Activated T-helper 17 cell treated with anti-CD3 and anti-CD28 coated beads, Interleukin-2, amount 50 U/mL, for 72 hours (primary cell): ENCODE measurements around the gene MALRD1. TPM values are rescaled to one million over a fixed set of nuclear protein-coding genes. Genes with fewer than 3 reads are reported as not detected.

ENCODE experiments used
- ATAC-seq: fragments of 150-1000 bp; cut with Tn5 transposase; replicated peaks from 2 replicates; pipeline ENCODE4 v1.10.0; 2021; ENCODE audit warnings: mild to moderate bottlenecking, moderate library complexity
- H3K27ac Mint-ChIP-seq: one replicate; pipeline ENCODE4 v1.8.0; 2022; ENCODE audit warnings: mixed read lengths
- H3K27me3 Mint-ChIP-seq: one replicate; pipeline ENCODE4 v1.8.0; 2022; ENCODE audit warnings: mixed read lengths
- H3K36me3 Mint-ChIP-seq: one replicate; pipeline ENCODE4 v1.8.0; 2022; ENCODE audit warnings: low read depth, mild to moderate bottlenecking, mixed read lengths
- H3K4me1 Mint-ChIP-seq: one replicate; pipeline ENCODE4 v1.8.0; 2022; ENCODE audit warnings: mixed read lengths
- H3K4me3 Mint-ChIP-seq: one replicate; pipeline ENCODE4 v1.8.0; 2022; ENCODE audit warnings: mild to moderate bottlenecking, mixed read lengths
- H3K9me3 Mint-ChIP-seq: one replicate; pipeline ENCODE4 v1.8.0; 2022; ENCODE audit warnings: mixed read lengths
- total RNA-seq, 2 donors: library from RNA; stranded (reverse); gene quantifications; one replicate each; pipeline ENCODE4 v1.2.3, GENCODE V29; 2022

MALRD1 gene
- total RNA-seq, 2 donors from 2014 or later = not detected

- Mint-ChIP-seq H3K9me3 (peaks cover 18% of the 10 kb centered on the region), H3K27ac (no peak overlapping the region), H3K27me3 (no peaks in the 10 kb centered on the region), H3K36me3 (no peaks in the 10 kb centered on the region), H3K4me3 (no peak overlapping the region), H3K4me1 (no peaks in the 10 kb centered on the region)
- no peak for ATAC-seq
Measured at GRCh38 chr10:19416164-19416563, 367.6 kb downstream of the MALRD1 start.

DNA sequence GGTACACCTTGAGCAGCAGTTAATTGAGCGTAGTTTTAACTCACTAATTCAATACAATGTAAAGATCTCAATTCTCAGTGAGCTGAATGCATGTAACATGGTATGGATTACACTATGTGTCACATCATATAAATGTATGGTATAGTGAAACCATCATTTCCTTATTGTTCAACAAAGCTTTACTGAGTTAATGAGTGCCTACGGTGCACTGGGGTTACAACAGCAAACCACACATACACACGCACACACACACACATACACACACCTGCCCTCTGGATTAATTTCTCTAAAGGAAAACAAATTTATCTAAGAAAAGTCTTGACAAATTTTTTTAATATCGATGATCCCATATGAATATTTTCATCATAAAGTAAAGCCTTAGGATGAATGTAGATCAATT is 369.1 kb downstream of the MALRD1 start:
- Mint-ChIP-seq H3K9me3 (peaks cover 18% of the 10 kb centered on the region), H3K4me1 (no peaks in the 10 kb centered on the region), H3K27ac (no peak overlapping the region), H3K27me3 (no peaks in the 10 kb centered on the region), H3K36me3 (no peaks in the 10 kb centered on the region), H3K4me3 (no peak overlapping the region)
- ATAC-seq = no peak

DNA sequence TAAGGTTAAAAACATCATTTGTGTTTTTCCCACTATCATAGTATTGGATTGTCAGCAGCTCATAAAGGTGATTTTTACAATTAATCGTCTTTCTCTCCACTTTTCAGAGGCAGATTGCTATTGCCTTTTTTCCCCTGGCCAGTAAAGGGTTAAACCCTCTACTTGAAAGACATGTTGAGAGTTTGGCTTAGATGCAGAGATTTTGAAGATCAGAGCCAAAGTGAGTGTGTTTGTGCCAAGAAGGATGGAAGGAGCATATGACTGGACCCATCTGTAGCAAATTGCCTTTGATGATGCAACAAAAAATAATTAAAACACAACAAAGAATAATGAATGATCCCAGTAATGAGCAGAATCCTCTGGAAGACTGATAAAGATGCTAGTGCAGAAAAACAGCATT is 373.1 kb downstream of the MALRD1 start:
- Mint-ChIP-seq H3K9me3 (peaks cover 23% of the 10 kb centered on the region), H3K27ac (no peak overlapping the region), H3K27me3 (no peaks in the 10 kb centered on the region), H3K4me1 (no peaks in the 10 kb centered on the region), H3K36me3 (no peaks in the 10 kb centered on the region), H3K4me3 (no peak overlapping the region)
- no peak for ATAC-seq

GRCh38 chr10:19426034-19426433 is 377.4 kb downstream of the MALRD1 start:
- Mint-ChIP-seq H3K4me1 (no peaks in the 10 kb centered on the region), H3K9me3 (peaks cover 15% of the 10 kb centered on the region), H3K4me3 (no peak overlapping the region), H3K27me3 (no peaks in the 10 kb centered on the region), H3K27ac (no peak overlapping the region), H3K36me3 (no peaks in the 10 kb centered on the region)
- ATAC-seq = no peak

DNA sequence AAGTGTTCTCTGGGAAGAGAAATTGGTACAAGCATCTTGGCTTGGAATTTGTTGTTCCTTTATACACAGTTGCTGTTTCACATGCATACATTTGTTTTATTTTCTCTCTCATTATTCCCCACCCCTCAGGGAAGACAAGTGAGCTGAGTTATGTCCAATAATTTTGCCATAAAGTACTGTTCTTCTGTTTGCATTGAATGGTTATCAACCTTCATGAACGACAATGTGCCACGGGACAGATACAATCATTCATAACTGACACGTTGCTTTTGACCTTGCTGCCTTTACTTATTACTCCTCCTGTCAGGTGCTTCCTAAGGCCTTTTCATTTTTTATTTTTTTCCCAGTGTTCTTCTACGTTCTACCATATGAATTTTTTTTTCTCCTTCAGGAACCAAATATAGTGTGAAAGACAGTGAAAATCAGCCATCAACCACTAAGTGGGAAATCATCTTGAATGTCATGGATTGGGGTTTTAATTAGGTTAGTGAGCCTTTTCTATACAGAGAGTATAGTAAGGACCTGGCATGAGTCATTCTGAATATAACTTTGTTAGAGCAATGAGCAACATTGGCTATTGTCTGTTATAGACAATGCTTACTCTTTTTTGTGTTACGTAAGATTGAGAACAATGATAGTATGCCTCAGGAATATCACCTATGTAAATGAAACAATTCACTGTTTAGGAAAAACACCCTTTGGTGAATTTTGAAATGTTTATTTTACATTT is 383.2 kb downstream of the MALRD1 start:
- no peaks in the 10 kb centered on the region for H3K4me1 Mint-ChIP-seq
- no peak overlapping the region for H3K27ac Mint-ChIP-seq
- H3K4me3 Mint-ChIP-seq = no peak overlapping the region
- no peaks in the 10 kb centered on the region for H3K36me3 Mint-ChIP-seq
- ATAC-seq = no peak
- peaks cover 12% of the 10 kb centered on the region for H3K9me3 Mint-ChIP-seq
- no peaks in the 10 kb centered on the region for H3K27me3 Mint-ChIP-seq

DNA sequence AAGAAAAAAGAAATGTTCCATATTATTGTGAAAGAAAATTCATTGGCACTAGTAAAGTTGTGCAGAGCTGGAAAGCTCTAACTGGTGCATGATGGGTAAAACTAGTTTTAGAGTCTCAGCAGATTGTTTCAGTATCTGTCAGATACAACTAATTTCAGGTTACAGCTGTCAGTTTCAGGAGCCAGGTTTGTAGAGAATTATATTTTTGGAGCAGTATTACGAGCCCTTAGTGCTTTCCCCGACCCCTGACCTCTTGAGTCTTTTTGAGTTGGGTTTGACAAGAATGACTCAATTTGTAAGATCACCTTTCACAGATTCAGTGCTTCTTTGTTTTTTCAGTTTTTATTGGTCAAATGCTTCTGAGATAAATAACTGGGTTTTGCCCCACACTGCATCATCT is 401.3 kb downstream of the MALRD1 start:
- Mint-ChIP-seq H3K9me3 (no peaks in the 10 kb centered on the region), H3K27me3 (no peaks in the 10 kb centered on the region), H3K4me3 (no peak overlapping the region), H3K36me3 (no peaks in the 10 kb centered on the region), H3K4me1 (no peaks in the 10 kb centered on the region), H3K27ac (no peak overlapping the region)
- no peak for ATAC-seq

DNA sequence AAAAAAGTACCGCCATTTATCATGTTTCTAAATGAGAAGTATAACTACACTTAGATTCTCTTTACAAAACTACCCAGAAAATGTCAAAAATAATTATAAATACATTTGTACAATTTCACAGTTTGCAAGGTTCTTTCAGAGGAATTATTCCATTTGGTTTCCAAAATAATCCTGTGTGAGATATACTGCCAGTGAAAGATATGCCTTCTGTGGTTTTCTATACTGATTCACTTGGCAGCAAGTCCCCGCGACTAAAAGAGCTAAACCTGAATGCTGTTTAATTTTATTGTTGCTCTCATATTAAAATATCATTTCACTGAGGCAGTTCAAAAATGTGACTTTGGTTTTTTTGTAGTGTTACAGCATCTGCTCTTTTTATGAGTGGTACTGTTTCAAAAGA is 402.8 kb downstream of the MALRD1 start:
- no peaks in the 10 kb centered on the region for H3K27me3 Mint-ChIP-seq
- H3K36me3 Mint-ChIP-seq = no peaks in the 10 kb centered on the region
- no peaks in the 10 kb centered on the region for H3K9me3 Mint-ChIP-seq
- ATAC-seq = no peak
- H3K4me1 Mint-ChIP-seq = no peaks in the 10 kb centered on the region
- H3K4me3 Mint-ChIP-seq = no peak overlapping the region
- no peak overlapping the region for H3K27ac Mint-ChIP-seq

DNA sequence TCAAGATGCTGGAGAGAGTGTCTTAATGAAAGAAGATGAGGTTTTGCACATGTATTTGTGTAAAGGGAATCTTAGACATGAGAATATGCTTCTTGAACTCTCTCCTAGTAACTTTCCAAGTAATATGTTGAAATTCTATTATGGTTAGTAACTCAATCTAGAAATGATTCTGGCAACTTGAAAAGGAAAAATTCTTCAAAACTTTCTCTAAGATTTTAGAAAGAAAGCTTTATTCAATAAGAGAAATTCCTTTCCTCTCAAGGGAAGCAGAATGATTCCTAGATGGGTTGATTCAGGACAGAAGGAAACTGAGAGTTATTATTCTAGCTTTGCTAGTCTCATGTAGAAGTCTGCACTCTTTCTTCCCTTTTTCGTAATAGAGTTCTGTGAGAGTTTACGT is 403.3 kb downstream of the MALRD1 start:
- no peaks in the 10 kb centered on the region for H3K36me3 Mint-ChIP-seq

GRCh38 chr10:19453967-19454366 is 405.4 kb downstream of the MALRD1 start:
- Mint-ChIP-seq H3K27me3 (no peaks in the 10 kb centered on the region), H3K27ac (no peak overlapping the region), H3K36me3 (no peaks in the 10 kb centered on the region), H3K4me3 (no peak overlapping the region), H3K9me3 (no peaks in the 10 kb centered on the region), H3K4me1 (no peaks in the 10 kb centered on the region)
- ATAC-seq = no peak

More for the DNA sequence above, 403.3 kb downstream of the MALRD1 start:
- H3K9me3 Mint-ChIP-seq = no peaks in the 10 kb centered on the region
- ATAC-seq = no peak
- no peaks in the 10 kb centered on the region for H3K4me1 Mint-ChIP-seq
- H3K27me3 Mint-ChIP-seq = no peaks in the 10 kb centered on the region
- no peak overlapping the region for H3K4me3 Mint-ChIP-seq
- no peak overlapping the region for H3K27ac Mint-ChIP-seq

GRCh38 chr10:19461588-19461987 is 413.0 kb downstream of the MALRD1 start:
- no peak for ATAC-seq
- Mint-ChIP-seq H3K27ac (no peak overlapping the region), H3K4me3 (no peak overlapping the region), H3K27me3 (no peaks in the 10 kb centered on the region), H3K4me1 (no peaks in the 10 kb centered on the region), H3K36me3 (no peaks in the 10 kb centered on the region), H3K9me3 (peaks cover 28% of the 10 kb centered on the region)

DNA sequence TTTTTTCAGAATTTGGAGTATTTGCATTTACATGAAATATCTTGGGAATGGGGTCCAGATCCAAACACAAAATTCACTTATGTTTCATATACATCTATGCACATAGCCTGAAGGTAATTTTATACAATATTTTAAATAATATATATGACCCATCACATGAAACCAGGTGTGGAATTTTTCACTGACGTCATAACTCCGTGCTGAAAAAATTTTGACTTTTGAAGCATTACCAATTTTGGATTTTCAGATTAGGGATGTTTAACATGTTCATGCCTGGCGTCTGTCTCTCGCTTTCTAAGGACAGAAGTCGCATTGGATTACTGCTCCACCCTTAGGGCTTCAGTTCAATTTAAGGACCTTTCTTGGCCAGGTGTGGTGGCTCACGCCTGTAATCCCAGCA is 418.1 kb downstream of the MALRD1 start:
- Mint-ChIP-seq H3K4me1 (no peaks in the 10 kb centered on the region), H3K36me3 (no peaks in the 10 kb centered on the region), H3K4me3 (no peak overlapping the region), H3K27ac (no peak overlapping the region), H3K27me3 (no peaks in the 10 kb centered on the region), H3K9me3 (peaks cover 21% of the 10 kb centered on the region)
- no peak for ATAC-seq

DNA sequence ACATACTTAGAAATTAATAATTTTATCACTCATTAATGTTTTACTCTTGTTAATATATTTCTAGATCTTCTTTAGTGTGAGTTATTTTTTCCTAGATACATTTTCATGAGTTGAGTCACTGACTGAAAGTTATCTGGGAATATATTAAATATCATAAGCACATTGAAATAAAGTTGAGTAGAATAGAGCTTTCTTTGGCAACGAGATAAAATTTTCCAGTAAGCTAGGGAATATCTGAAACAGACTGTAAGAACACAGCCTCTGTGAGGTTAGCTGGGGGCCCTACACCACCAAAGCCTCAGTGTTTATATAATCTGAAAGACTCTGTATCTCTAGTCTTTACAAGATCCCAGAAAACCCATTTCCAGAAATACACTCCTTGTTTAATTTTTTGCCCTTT is 419.8 kb downstream of the MALRD1 start:
- no peak for ATAC-seq
- Mint-ChIP-seq H3K4me3 (no peak overlapping the region), H3K4me1 (no peaks in the 10 kb centered on the region), H3K27me3 (no peaks in the 10 kb centered on the region), H3K36me3 (no peaks in the 10 kb centered on the region), H3K27ac (no peak overlapping the region), H3K9me3 (peaks cover 15% of the 10 kb centered on the region)

GRCh38 chr10:19469521-19469920 is 420.9 kb downstream of the MALRD1 start:
- ATAC-seq = no peak
- H3K4me3 Mint-ChIP-seq = no peak overlapping the region
- no peaks in the 10 kb centered on the region for H3K36me3 Mint-ChIP-seq
- H3K27me3 Mint-ChIP-seq = no peaks in the 10 kb centered on the region
- no peaks in the 10 kb centered on the region for H3K4me1 Mint-ChIP-seq
- peaks cover 14% of the 10 kb centered on the region for H3K9me3 Mint-ChIP-seq
- no peak overlapping the region for H3K27ac Mint-ChIP-seq

DNA sequence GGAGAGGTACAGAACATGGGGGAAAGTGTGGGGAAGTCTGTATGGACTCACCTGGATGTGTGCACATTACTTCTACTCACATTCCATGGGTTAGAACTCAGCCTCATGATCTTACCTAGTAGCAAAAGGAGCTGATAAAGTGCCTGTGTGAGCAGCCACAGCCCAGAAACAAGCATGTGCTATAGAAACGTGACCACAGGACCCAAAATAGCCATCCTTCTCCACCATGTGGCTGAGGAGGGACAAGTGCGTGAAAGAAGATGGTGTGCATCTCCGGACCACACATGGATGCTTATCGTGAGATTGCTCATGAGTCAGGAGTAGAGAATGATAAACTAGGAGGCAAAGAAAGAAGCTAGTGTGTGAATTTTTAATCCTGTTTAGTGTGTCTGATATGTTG is 431.3 kb downstream of the MALRD1 start:
- H3K27me3 Mint-ChIP-seq = no peaks in the 10 kb centered on the region
- peaks cover 6% of the 10 kb centered on the region for H3K9me3 Mint-ChIP-seq
- H3K36me3 Mint-ChIP-seq = no peaks in the 10 kb centered on the region
- ATAC-seq = no peak
- no peak overlapping the region for H3K4me3 Mint-ChIP-seq
- no peaks in the 10 kb centered on the region for H3K4me1 Mint-ChIP-seq
- no peak overlapping the region for H3K27ac Mint-ChIP-seq

GRCh38 chr10:19480353-19480752 is 431.8 kb downstream of the MALRD1 start:
- H3K27ac Mint-ChIP-seq = no peak overlapping the region
- no peak for ATAC-seq
- H3K27me3 Mint-ChIP-seq = no peaks in the 10 kb centered on the region
- no peaks in the 10 kb centered on the region for H3K36me3 Mint-ChIP-seq
- no peaks in the 10 kb centered on the region for H3K4me1 Mint-ChIP-seq
- peaks cover 6% of the 10 kb centered on the region for H3K9me3 Mint-ChIP-seq
- H3K4me3 Mint-ChIP-seq = no peak overlapping the region

DNA sequence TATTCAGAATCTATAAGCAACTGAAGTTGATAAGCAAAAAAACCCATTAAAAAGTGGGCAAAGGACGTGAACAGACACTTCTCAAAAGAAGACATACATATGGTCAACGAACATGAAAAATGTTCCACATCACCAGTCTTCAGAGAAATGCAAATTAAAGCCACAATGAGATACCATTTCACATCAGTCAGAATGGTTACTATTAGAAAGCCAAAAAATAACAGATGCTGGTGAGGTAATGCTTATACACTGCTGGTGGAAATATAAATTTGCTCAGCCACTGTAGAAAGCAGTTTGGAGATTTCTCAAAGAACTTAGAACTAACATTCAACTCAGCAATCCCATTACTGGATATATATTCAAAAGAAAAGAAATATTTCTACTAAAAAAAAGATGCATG is 434.8 kb downstream of the MALRD1 start:
- peaks cover 10% of the 10 kb centered on the region for H3K9me3 Mint-ChIP-seq
- H3K27me3 Mint-ChIP-seq = no peaks in the 10 kb centered on the region
- H3K4me3 Mint-ChIP-seq = no peak overlapping the region
- H3K27ac Mint-ChIP-seq = no peak overlapping the region
- no peaks in the 10 kb centered on the region for H3K4me1 Mint-ChIP-seq
- ATAC-seq = no peak
- no peaks in the 10 kb centered on the region for H3K36me3 Mint-ChIP-seq
